Measurements from ENCODE around the gene TBX1.

TBX1 gene

DNA sequence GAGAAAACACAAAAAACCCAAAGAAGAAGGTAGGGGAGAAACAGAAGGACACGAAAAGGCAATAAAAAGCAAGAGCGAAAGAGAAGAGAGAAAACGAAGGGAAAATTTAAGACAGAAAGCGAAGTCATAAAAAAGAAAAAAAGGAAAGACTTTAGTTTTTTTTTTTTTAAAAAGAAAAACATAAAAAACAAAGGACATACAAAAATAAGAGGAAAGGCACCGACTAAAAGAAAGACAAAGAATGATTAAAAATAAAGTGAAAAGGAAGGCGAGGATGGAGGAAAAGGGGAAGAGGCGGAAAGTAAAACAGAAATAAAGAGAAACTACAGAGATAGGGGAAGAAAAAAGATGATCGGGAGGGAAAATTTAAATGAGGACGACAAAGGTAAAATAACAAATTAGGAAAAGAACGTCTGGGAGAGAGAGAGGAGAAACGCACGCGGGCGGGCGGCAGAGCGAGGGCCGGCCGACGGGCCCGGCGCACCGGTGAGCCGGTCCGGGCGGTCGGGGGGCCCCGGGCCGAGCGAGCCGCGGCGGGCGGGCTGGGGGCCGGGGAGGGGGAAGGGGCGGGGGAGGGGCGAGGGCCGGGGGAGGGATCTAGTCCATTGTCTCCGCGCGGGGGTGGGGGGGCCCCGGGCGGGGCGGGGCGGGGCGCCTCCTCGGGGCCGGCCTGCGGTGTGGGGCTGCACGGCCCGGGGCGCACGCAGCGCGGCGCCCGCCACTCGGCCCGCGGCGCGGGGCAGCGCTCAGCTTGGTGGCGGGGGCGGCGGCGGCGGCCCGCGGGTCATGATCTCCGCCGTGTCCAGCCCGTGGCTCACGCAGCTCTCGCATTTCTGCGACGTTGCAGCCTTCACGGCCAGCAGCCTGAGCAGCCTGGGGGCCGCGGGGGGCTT is at the start of gene TBX1:
Gene TBX1 (plus strand): TSS at position 721 of the 893 bp plus-strand sequence. CDS start 66 bp downstream, at position 787.
- DNase-seq (ENCODE audit: low spot score), result no peak

DNA sequence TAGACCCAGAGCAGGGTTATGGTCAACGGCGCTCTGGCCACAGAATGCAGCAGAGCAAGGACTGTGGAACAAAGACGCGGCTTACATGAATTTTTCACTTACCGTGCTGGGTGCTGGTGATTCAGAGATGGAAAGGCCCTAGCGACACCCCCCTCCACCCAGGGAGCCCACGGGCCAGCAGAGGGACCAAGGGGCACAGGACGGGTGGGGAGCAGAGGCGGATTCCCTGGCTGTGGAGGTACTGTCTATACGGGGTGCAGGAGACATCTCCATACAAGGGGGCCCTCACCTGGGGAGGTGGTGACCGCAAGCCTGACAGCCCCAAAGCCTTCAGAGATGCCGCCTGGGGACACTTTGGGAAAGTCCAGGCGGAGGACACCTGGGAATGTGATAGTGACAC is 47.3 kb upstream of the TBX1 start:
- DNase-seq (ENCODE audit: low spot score), result no peak

DNA sequence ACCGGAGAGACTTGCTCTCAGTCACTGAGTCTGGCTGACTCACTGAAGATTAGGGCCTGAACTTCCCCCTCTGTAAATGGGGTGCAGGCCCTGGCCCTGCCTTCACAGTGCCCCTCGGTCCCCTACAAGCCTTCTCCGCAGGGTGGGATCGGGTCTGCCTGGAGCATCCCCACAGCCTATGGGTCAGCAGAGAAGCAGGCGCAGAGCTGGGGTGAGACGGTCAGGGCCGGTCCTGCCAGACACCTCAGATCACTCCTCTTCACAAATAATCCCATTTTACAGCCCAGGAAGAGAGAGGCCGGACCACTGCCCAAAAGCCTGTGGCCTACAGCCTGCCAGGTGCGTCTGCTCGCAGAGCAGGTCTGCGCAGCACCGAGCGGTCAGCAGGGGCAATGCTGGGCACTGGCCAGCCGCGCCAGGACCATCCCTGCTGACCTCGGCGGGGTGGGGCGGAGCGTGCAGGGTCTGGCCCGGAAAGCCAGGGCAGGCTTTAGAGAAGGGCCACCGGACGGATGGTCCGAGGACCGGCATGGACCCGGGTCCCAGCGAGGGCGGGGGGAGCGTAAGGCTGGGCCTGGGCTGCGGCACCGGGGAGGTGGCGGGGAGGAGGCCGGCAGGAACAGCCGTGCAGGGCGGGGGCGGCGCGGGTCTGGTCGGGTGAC is 46.8 kb upstream of the TBX1 start:
- no peak for DNase-seq (ENCODE audit: low spot score)

DNA sequence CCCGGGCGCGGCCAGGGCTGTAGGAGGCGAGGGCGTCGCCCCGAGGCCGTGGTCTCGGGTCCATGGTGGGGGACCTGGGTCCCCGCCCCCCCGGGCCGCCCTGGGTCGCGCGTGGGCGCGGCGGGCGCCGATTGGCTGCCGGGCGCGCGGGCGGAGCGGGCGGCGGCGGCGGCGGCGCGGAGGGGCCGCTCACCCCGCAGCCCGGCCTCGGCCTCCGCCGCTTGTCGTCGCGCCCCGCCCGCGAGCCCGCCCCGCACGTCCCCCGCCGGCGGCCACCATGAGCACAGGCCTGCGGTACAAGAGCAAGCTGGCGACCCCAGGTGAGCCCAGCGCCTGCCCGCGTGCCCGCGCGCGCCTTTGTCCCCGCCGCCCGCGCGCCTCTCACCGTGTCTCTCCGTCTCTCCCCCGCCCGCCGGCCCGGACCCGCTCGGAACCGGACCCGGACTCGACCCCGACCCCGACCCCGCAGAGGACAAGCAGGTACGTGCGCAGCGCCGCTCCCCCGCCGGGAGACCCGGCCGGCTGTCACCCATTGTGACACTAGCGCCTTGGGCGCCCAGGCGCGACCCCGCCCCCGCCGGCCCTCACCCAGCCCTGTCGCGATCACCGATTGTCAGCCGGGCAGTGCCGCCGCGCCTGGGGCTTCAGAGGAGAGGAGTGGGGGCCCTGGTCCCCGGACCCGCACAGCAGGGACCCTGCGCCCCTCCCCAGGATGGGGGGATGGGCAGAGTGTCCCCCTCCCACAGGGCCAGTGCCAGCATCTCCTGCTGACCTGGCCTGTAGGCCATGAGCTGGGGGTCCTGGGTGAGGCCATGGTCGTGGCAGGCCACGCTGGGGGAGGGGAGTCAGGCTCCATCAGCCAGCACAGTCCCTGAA is 46.0 kb upstream of the TBX1 start, which contains the start of gene SEPTIN5:
Gene SEPTIN5 (plus strand): TSS at position 192 of the 876 bp plus-strand sequence. CDS start 86 bp downstream, at position 278.
- DNase-seq (ENCODE audit: low spot score), result no peak

DNA sequence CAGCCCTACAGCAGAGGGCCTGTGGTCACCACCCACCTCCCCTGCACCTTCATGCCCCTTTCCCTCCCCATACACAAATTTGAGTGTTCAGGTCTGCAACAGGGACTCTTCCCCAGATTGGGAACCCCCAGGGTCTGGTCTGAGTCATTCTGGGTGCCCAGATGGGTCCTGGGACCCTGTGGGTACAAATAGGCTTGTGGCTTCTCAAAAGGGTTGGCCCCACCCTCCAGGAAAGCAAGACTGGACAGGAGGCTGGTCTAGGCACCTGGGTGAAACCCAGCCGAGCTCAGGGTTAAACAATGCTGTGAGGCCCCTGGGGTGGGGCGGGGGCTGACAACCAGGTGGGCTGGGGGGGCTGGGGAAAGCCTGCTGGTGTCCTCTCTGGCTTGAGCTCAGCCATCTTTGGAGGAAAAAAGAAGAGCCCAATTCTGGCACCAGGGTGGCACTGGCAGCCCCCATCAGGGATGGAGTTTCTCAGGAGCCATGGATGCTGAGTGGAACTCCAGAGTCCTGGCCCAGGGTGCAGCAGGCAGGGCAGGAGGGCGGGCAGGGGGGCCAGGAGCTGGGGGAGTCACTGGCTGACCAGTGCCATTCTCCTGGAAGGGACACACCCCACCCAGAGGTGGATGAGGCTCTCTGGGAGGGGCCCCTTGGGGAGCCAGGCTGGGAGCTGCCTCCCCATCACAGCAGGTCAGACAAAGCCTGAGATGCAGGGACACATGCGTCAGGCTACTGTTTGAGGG is 45.2 kb upstream of the TBX1 start:
- no peak for DNase-seq (ENCODE audit: low spot score)

DNA sequence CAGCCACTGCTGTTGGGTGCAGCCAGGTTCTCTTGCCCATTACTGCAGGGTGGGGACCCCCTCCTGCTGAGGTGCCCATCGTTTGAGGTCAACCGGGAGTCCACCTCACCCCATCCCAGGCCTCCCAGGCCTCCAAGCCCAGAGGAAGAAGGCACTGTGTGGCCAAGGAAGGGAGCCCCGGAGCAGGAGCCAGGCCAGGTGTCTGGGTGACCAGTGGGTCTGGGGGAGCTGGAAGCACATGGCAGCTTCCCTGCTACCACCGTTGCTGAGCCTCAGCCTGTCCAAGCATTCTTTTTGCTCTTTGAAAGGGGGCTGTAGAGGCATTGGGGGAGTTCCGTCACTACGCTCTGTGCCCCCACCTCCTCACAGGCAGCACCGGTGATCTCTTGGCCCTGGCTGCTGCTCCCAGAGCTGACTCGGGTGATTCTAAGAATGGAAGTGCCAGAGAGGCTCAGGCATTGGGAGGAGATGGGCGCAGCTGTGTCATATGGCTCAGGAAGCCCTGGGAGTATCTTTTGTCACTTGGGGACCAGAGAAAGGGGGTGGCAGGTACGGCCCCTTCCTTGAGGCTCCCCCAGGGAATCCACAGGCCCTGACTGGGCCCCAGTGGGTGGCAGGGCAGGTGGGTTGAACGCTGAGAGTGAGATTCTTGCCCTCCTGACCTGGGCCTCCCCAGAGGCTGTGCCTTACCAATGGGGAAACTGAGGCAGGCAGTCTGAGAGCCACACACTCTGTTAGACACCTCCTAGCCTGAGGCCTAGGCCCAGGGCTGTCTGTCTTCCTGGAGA is 44.3 kb upstream of the TBX1 start:
- no peak for DNase-seq (ENCODE audit: low spot score)

DNA sequence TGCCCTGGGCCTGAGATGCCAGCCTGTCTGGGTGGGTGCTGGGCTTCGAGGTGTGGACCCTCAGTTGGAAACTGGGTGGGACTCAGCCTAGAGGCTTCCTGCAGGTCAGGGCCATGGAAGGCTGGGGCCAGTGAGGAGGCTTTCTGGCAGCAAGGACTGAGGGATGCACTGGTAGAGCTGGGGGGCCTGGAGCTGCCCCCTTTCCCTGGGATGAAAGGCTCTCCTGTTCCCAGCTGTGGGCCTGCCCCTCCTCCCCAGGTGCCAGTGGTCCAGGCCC is 43.8 kb upstream of the TBX1 start:
- no peak for DNase-seq (ENCODE audit: low spot score)

DNA sequence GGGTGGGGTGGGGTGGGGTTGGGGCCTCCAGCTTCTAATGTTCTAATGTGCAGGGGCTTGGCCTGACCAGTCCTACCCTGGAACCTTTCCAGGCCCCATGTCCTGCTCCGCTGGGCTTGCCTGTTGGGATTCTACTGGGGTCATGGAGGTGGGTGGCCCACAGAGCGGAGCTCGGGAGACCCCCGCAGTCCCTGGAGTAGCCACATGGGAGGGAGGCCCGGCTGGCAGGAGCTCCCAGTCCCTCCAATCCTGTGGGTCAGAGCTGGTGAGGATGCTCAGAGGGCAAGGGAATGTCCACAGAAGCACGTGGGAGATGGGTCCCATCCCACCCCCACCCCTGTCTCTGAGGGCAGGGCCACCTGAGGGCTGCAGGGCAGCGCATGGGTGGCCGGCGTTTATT is 43.4 kb upstream of the TBX1 start:
- no peak for DNase-seq (ENCODE audit: low spot score)

DNA sequence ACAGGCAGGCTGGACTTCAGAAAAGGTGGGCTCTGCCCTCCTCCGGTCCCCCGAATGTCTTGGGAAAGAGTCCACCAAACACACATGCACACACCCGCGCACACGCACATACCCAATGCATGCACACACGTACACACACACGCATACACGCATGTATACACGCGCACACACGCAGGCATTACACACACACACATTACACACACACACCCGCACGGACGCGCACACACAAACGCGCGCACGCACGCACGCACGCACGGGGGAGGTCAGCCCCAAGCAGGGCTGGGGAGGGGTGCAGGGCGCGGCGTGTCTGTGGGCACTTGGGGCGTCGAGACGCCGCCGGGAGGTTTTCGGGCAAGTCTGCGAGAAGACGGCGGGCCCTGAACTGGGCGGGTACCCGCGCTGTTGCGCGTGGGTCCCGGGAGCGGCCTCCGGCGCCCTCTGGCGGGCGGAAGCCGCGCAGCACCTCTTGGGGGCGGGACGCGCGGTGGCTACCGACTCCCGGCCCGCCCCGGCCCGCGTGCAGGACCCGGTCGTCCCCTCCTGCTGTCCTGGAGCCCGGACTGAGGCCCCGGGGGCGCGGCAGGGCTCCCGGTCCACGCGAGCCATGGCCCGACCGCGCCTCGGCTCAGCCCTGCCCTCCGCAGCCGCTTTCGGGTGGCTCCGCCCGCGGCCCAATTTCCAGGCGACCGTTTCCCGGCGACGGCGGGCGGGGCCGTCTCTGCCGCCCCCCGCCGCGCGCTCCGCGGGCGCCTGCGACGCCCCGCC is 42.7 kb upstream of the TBX1 start:
- DNase-seq (ENCODE audit: low spot score), result peak; percentile 42

DNA sequence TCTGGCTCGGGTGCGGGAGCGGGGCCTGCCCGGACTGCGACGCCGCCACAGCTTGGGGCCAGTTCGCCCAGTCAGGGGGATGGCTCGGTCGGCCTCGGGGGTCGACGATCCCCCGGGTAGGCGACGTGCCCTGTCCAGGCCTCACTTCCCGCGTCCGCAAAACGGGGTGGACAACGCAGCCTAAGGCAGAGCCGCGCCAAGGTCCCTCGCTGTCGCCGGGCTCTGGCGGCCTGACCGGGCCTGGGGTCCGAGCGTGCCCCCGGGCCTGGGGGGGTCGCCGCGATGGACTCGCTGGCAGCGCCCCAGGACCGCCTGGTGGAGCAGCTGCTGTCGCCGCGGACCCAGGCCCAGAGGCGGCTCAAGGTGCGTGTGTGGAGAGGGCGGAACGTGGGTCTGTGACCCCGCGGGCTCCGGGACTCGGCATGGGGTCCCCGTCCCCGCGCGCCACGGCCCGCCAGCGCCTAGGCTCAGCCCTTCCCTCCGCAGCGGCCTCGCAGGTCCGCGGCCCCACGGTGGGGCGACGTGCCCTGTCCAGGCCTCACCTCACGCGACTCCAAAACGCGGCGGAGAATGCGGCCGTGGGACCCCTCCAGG is 42.0 kb upstream of the TBX1 start:
- DNase-seq (ENCODE audit: low spot score), result no peak

DNA sequence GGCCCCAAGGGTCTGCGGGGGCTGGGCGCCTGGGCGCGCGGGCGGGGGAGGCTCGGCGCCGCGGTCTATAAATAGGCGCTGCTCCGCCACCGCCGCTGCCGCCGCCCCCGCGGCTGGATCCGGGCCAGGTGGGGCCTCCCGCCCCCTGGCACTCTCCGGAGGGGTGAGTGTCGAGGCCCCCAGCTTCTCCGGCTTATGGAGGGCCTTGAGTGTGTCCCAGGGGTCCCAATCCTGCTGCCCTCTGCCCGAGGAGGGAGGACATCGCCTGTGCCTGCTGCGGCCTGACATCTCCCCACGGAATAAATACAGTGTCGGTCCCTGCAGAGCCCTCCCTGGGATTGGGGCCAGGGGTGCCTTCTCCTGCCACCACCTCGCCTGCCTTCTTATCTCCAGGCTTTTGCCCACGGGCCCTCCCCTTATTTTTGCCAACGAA is 41.5 kb upstream of the TBX1 start:
- DNase-seq (ENCODE audit: low spot score), result no peak

DNA sequence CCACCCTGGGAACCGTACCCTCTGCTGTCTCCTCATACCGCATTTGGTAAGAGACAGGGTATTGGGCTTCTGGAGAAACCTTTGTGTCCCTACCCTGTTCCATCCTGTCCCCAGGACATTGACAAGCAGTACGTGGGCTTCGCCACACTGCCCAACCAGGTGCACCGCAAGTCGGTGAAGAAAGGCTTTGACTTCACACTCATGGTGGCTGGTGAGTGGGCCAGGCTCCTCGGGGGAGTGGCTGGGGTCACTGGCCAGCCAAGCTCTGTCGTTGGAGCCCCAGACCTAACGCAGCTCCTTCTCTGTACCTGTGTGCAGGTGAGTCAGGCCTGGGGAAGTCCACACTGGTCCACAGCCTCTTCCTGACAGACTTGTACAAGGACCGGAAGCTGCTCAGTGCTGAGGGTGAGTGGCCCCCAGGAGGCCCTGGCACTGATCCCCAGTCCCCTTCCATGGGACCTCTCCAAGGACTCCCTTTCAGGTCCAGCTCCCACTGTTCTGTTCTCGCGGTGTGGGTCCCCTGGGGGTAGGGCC is 41.0 kb upstream of the TBX1 start:
- DNase-seq (ENCODE audit: low spot score), result no peak

DNA sequence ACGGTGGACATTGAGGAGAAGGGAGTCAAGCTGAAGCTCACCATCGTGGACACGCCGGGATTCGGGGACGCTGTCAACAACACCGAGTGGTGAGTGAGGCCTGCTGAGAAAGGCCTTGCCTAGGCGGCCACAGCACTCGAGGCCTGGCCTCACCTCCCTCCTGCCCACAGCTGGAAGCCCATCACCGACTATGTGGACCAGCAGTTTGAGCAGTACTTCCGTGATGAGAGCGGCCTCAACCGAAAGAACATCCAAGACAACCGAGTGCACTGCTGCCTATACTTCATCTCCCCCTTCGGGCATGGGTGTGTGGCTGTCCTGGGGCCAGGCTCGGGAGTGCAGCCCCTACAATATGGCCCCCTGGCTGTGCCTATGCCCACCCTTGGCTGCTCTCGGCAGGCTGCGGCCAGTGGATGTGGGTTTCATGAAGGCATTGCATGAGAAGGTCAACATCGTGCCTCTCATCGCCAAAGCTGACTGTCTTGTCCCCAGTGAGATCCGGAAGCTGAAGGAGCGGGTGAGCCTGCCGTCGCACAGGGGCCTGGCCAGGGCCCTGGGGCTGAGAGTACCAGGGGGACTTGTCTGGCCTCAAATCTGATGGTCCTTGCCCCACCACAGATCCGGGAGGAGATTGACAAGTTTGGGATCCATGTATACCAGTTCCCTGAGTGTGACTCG is 40.3 kb upstream of the TBX1 start:
- no peak for DNase-seq (ENCODE audit: low spot score)

DNA sequence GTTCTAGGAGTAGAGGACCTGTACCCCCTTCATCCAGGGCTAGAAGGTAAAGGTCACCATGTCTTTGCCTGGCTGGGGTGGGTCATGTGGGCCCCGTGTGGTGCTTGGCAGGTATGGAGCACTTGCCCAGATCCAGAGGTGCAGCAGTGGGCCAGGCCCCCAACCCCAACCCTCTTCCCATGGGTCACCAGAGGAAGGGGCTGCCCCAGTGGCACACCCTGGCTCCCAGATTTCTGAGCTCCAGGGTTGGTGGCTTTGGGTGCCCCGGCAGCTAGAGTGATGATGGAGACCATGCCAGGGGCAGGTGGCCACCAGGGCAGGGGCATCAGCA is 39.6 kb upstream of the TBX1 start:
- no peak for DNase-seq (ENCODE audit: low spot score)

DNA sequence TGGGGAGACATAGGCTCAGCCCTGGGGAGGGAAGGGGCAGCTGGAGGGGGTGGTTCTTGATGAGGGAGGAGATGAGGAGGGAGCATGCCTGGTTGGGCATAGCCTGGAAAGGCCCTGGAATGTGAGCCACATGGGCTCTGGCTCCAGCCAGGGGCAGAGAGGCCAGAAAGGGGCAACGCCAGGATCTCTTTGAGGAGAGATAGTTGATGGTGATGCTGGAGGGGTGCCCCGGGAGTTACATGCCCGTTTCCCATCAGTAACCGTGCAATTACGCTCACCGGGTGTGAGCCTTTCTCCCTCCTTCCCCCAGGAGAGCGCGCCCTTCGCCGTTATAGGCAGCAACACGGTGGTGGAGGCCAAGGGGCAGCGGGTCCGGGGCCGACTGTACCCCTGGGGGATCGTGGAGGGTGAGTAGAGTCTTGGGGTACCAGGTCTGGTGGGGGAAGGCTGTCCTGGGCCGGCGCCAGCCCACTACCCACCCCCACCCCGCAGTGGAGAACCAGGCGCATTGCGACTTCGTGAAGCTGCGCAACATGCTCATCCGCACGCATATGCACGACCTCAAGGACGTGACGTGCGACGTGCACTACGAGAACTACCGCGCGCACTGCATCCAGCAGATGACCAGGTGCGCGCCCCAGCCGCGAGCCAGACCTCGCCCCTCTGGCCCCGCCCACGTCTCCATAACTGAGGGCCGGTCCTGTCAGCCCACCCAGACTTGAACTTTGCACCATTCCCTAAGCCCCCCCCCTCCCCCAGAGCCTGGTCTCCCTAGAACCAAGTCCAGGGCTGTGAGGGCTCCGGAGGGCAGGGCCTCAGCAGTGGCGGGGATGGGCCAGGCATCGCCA is 39.0 kb upstream of the TBX1 start:
- no peak for DNase-seq (ENCODE audit: low spot score)

DNA sequence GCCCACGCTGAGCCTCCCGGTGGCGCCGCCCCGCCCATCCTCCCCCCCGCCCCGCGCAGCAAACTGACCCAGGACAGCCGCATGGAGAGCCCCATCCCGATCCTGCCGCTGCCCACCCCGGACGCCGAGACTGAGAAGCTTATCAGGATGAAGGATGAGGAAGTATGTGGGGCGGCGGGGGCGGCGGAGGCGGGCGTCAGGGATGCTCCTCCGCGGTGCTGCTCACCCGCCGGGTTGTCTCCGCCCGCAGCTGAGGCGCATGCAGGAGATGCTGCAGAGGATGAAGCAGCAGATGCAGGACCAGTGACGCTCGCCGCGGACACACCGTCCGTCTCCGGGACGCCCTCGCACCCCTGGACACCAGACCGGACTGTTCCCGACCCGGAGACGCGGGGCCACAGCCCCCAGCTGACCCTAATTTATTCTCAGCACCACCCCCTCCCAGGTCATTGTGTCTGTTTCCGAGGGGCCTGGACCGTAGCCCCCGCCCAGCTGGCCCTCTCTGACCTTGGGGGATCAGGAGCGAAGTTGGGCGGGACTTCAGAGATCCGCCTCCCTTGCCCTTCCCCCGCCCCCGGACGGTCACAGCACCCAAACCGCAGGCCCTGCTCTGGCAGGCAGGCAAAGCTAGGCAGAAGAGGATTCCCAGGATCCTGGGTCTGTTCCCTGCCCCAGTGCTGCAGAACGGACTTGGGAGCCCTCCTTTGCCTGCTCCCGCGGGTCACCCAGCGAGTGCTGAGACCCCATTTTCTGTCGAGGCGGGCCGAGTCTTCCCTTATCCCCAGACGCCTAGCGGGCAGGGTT is 38.2 kb upstream of the TBX1 start:
- DNase-seq (ENCODE audit: low spot score), result peak; percentile 45

DNA sequence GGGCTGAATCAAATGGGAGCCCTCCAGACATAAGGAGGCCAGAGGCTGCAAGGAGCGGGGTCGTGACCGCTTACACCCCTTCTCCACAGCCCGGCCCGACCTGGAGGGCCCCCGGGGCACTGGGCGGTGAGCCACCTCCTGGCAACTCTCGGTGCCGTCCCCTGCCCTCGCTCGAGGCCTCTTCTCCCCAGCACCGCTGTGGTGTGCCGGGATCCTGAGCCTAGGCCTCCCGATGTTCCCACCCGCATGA is 37.7 kb upstream of the TBX1 start:
- no peak for DNase-seq (ENCODE audit: low spot score)
